Calu3 (cell line): ENCODE measurements around the gene RPTOR. TPM values are rescaled to one million over a fixed set of nuclear protein-coding genes. Genes with fewer than 3 reads are reported as not detected.

ENCODE experiments used
- BruUV-seq: library from RNA; stranded (reverse); fragments of 400-500 nt; replicated peaks from 2 replicates; lab custom pipeline; 2021; lab: Mats Ljungman, UMichigan
- CTCF ChIA-PET: fragments of 300-600 bp; sonication (Branson Sonifier 250); formaldehyde crosslinking; loops from one replicate; lab custom pipeline; 2022; ENCODE audit warnings: antibody characterized with exemption; lab: Charles Lee
- DNase-seq: peaks from one replicate; pipeline ENCODE4 v3.0.0; 2022
- H3K27ac Mint-ChIP-seq: one replicate; pipeline ENCODE4 v1.8.0; 2022; ENCODE audit warnings: mixed read lengths; ENCODE audit not compliant: unreplicated experiment
- H3K27me3 Mint-ChIP-seq: one replicate; pipeline ENCODE4 v1.8.0; 2022; ENCODE audit warnings: mixed read lengths; ENCODE audit not compliant: unreplicated experiment
- H3K36me3 Mint-ChIP-seq: one replicate; pipeline ENCODE4 v1.8.0; 2022; ENCODE audit warnings: mild to moderate bottlenecking, moderate library complexity, mixed read lengths; ENCODE audit not compliant: insufficient read depth, unreplicated experiment
- H3K4me1 Mint-ChIP-seq: one replicate; pipeline ENCODE4 v1.8.0; 2022; ENCODE audit warnings: mild to moderate bottlenecking, low read depth, mixed read lengths; ENCODE audit not compliant: unreplicated experiment
- H3K4me3 Mint-ChIP-seq: one replicate; pipeline ENCODE4 v1.8.0; 2022; ENCODE audit warnings: mild to moderate bottlenecking, low read depth, moderate library complexity, mixed read lengths; ENCODE audit not compliant: unreplicated experiment
- H3K9me3 Mint-ChIP-seq: one replicate; pipeline ENCODE4 v1.8.0; 2022; ENCODE audit warnings: low read depth, mixed read lengths; ENCODE audit not compliant: unreplicated experiment
- CTCF ChIP-seq: fragments of 200-600 bp; IDR thresholded peaks from one replicate; pipeline ENCODE4 v1.8.0; 2022; ENCODE audit warnings: antibody characterized with exemption; ENCODE audit not compliant: unreplicated experiment
- intact Hi-C: fragments of 100-400 bp; cut with micrococcal nuclease; formaldehyde crosslinking; loops from one replicate; pipeline ENCODE4 v1.10.0; 2022; ENCODE audit not compliant: unreplicated experiment
- total RNA-seq: library from RNA; stranded (reverse); gene quantifications from 2 replicates; pipeline ENCODE4 v1.2.3, GENCODE V29; 2022

The RPTOR gene
- total RNA-seq, 1 experiment from 2014 or later = 41.8 TPM

- peaks cover 5% of the 10 kb centered on the region for H3K36me3 Mint-ChIP-seq
- no TSS peak for BruUV-seq
Observed at GRCh38 chr17:80629298-80630028, 84.8 kb downstream of the RPTOR start.

GRCh38 chr17:80630560-80631120 lies 86.0 kb downstream of the RPTOR start:
- Mint-ChIP-seq H3K4me1 (no peaks in the 10 kb centered on the region), H3K36me3 (no peaks in the 10 kb centered on the region), H3K27me3 (no peaks in the 10 kb centered on the region), H3K27ac (no peak overlapping the region), H3K9me3 (no peaks in the 10 kb centered on the region), H3K4me3 (no peak overlapping the region)
- intact Hi-C loops = no loop called here
- no peak for TF ChIP-seq CTCF
- DNase-seq = no peak
- CTCF ChIA-PET = no interaction called here
- BruUV-seq = no TSS peak

More at GRCh38 chr17:80629298-80630028, 84.8 kb downstream of the RPTOR start:
- Mint-ChIP-seq H3K4me1 (peaks cover 9% of the 10 kb centered on the region), H3K27me3 (no peaks in the 10 kb centered on the region), H3K27ac (no peak overlapping the region), H3K9me3 (no peaks in the 10 kb centered on the region), H3K4me3 (no peak overlapping the region)
- no peak for TF ChIP-seq CTCF
- CTCF ChIA-PET = interaction anchor here (0.7 kb wide), 1 partner anchor 264 kb away, joined by 4 read pairs; no protein-coding TSS in a partner anchor
- intact Hi-C loops = no loop called here
- no peak for DNase-seq

DNA sequence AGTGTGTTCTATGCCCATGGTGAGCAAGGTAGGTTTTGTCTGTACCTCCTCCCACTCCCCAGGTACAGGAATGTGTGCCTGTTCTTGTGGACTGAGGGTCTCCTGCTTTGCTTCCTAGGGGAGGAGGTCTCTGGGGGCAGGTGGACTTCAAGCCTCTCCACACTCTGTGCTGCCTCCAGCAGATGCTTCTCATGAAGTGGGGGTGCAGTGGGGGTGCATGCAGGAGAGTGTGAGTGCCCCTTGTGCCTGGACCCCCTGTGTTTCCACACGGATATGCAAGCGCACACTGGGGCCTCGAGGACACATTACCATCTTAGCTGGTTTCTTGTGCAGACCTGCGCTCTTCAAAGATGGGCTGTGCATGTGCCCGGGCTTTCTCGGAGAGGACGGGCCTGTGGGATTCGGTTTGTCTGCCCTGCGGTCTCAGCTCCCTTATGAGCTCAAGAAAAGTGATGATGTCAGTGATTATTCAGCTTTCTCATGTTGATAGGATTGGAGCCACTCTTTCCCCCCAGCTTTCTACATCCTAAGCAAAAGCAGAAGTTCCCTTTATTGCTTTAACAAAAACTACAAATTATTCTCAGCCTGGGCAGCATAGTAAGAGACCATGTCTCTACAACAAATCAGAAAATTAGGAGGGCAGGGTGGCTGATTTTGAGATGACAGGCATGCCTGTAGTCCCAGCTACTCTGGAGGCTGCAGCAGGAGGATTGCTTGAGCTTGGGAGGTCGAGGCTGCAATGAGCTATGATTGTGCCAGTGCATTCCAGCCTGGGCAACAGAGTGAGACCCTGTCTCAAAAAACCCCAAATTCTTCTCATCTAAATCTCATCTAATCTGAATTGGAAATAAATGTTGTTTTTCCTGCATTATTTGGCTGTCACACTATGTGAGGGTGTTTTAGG lies 86.8 kb downstream of the RPTOR start:
- no peak for DNase-seq
- Mint-ChIP-seq H3K27me3 (no peaks in the 10 kb centered on the region), H3K27ac (no peak overlapping the region), H3K4me3 (no peak overlapping the region), H3K9me3 (no peaks in the 10 kb centered on the region), H3K4me1 (no peaks in the 10 kb centered on the region), H3K36me3 (no peaks in the 10 kb centered on the region)
- intact Hi-C loops = no loop called here
- CTCF ChIA-PET = no interaction called here
- BruUV-seq = no TSS peak
- TF ChIP-seq CTCF = no peak

DNA sequence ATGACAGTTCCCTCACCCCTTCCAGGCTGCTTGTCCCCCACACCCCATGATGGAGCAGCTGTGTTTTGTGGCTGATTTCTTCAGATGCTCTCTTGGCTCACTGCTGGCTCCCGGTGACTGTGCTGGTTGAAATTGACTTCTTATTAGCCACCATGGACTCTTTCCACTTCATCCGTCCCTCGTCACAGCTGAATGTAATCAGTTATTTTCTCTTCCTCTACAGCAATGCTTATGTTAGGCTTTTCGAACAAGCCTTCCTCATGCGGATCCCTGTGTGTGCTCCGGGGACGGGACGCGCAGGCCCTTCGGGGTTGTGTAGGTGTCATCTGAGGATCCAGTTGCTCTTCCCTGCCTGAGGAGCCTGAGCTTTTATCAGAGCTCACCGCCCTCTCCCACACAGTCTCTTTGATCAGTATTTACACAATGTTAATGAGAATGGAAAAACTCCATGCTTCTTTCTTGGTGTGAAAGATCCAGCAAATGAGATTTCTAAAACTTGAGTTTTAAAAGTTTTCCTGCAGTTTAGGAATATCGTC lies 87.5 kb downstream of the RPTOR start:
- Mint-ChIP-seq H3K4me1 (no peaks in the 10 kb centered on the region), H3K27ac (no peak overlapping the region), H3K4me3 (no peak overlapping the region), H3K9me3 (no peaks in the 10 kb centered on the region), H3K36me3 (no peaks in the 10 kb centered on the region), H3K27me3 (no peaks in the 10 kb centered on the region)
- BruUV-seq = no TSS peak
- CTCF ChIA-PET = interaction anchor here (1.6 kb wide), 1 partner anchor 64 kb away, joined by 3 read pairs; no protein-coding TSS in a partner anchor
- no peak for TF ChIP-seq CTCF
- intact Hi-C loops = no loop called here
- no peak for DNase-seq
